ENCODE measurements around the gene PTPRT.

DNA sequence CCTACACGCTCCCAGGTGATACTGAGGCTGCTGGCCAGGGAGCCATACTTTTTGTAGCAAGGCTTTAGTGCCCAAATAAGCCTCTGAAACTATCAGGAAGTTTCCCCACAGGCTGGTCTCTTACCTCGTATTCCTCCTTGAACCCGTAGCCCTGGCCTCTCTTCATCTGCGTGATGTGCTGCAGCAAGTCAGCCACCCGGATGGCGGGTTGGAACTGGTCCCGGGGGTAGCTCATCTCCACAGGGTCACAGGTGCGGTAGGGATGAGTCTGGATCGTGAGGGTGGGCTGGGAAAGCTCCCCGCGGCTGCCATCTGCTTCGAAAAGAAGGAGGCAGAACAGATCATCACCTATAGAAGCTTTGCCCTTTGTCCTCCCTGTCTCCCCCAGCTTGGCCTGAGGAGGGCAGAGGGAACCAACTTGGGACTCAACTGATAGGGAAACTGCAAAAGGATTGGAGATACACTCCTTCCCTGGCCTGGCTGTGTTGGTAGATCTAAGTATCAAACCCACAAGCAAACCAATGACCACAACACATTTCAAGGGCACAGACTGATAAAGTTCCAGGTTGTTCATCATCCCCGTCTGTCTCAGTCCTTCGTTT is 1028.4 kb downstream of the PTPRT start:
- TF ChIP-seq EZH2 (conservative IDR thresholded peaks at IDR 0.05; ENCODE audit: low read depth, low read length) (no peak), HCFC1 (IDR thresholded peaks at IDR 0.05; ENCODE audit: low read depth, low read length) (no peak)
- TF ChIP-seq, protein P1, sequence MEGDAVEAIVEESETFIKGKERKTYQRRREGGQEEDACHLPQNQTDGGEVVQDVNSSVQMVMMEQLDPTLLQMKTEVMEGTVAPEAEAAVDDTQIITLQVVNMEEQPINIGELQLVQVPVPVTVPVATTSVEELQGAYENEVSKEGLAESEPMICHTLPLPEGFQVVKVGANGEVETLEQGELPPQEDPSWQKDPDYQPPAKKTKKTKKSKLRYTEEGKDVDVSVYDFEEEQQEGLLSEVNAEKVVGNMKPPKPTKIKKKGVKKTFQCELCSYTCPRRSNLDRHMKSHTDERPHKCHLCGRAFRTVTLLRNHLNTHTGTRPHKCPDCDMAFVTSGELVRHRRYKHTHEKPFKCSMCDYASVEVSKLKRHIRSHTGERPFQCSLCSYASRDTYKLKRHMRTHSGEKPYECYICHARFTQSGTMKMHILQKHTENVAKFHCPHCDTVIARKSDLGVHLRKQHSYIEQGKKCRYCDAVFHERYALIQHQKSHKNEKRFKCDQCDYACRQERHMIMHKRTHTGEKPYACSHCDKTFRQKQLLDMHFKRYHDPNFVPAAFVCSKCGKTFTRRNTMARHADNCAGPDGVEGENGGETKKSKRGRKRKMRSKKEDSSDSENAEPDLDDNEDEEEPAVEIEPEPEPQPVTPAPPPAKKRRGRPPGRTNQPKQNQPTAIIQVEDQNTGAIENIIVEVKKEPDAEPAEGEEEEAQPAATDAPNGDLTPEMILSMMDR (CRISPR knock-in tag; IDR thresholded peaks at IDR 0.05): peak; percentile 16; the same call in 1 of the 2 replicates
- TF ChIP-seq, protein P2, sequence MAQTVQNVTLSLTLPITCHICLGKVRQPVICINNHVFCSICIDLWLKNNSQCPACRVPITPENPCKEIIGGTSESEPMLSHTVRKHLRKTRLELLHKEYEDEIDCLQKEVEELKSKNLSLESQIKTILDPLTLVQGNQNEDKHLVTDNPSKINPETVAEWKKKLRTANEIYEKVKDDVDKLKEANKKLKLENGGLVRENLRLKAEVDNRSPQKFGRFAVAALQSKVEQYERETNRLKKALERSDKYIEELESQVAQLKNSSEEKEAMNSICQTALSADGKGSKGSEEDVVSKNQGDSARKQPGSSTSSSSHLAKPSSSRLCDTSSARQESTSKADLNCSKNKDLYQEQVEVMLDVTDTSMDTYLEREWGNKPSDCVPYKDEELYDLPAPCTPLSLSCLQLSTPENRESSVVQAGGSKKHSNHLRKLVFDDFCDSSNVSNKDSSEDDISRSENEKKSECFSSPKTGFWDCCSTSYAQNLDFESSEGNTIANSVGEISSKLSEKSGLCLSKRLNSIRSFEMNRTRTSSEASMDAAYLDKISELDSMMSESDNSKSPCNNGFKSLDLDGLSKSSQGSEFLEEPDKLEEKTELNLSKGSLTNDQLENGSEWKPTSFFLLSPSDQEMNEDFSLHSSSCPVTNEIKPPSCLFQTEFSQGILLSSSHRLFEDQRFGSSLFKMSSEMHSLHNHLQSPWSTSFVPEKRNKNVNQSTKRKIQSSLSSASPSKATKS (CRISPR knock-in tag; IDR thresholded peaks at IDR 0.05): no peak
